H1 (cell line): Measurements from ENCODE around the gene CTTNBP2. TPM values are rescaled to one million over a fixed set of nuclear protein-coding genes. Genes with fewer than 3 reads are reported as not detected.

Experiments used
- CTCF ChIA-PET: fragments of 300-600 bp; sonication (Branson Sonifier 250); formaldehyde crosslinking; loops from one replicate; lab custom pipeline; 2021; ENCODE audit not compliant: partially characterized antibody; lab: Charles Lee
- POLR2A ChIA-PET: fragments of 300-600 bp; sonication (Branson Sonifier 250); formaldehyde crosslinking; loops from one replicate; lab custom pipeline; 2021; ENCODE audit warnings: inconsistent platforms; ENCODE audit not compliant: partially characterized antibody; lab: Charles Lee
- DNase-seq, 2 experiments: peaks; one replicate each; pipeline versions ENCODE4 v3.0.0 to v3.0.0-alpha.2; 2010 to 2022; ENCODE audit warnings: low spot score in 2 of 2, low read depth in 1 of 2, mixed read lengths in 1 of 2
- FAIRE-seq: peaks from 2 replicates; lab custom pipeline; 2011; peaks lifted over from hg19 to GRCh38; lab: Jason Lieb, UNC
- H2AFZ ChIP-seq: 2 replicates; pipeline ENCODE4 v1.8.1; 2012; ENCODE audit warnings: low read length, inconsistent platforms
- H2AK5ac ChIP-seq: 2 replicates; pipeline ENCODE4 v1.6.1; 2013; ENCODE audit warnings: low read depth, low read length
- H2BK120ac ChIP-seq: replicated peaks from 2 replicates; pipeline ENCODE3; 2013; ENCODE audit warnings: low read depth, low read length, inconsistent platforms
- H2BK12ac ChIP-seq: 2 replicates; pipeline ENCODE4 v1.6.1; 2013; ENCODE audit warnings: low read depth, low read length
- H2BK15ac ChIP-seq: 2 replicates; pipeline ENCODE4 v1.6.1; 2013; ENCODE audit warnings: low read length
- H2BK20ac ChIP-seq: 2 replicates; pipeline ENCODE4 v1.6.1; 2013; ENCODE audit warnings: low read length
- H2BK5ac ChIP-seq: 2 replicates; pipeline ENCODE4 v1.6.1; 2013; ENCODE audit warnings: low read depth, low read length
- H3K14ac ChIP-seq: 2 replicates; pipeline ENCODE4 v1.6.1; 2013; ENCODE audit warnings: inconsistent platforms; ENCODE audit not compliant: insufficient read length
- H3K18ac ChIP-seq: 2 replicates; pipeline ENCODE4 v1.6.1; 2013; ENCODE audit warnings: low read length; ENCODE audit errors: extremely low read depth
- H3K23ac ChIP-seq: 2 replicates; pipeline ENCODE4 v1.6.1; 2013; ENCODE audit warnings: inconsistent platforms; ENCODE audit not compliant: insufficient read length
- H3K23me2 ChIP-seq: 2 replicates; pipeline ENCODE4 v1.6.1; 2013; ENCODE audit warnings: low read depth, low read length
- H3K27ac ChIP-seq: 2 replicates; pipeline ENCODE4 v1.6.1; 2011; ENCODE audit warnings: low read depth, low read length, inconsistent platforms
- H3K27me3 ChIP-seq, 4 experiments: replicated peaks in 1 of 4; 1 replicate in 1 of 4; 2 replicates in 3 of 4; pipeline versions ENCODE4 v1.6.1 to v1.8.1; 2011 to 2013; ENCODE audit warnings: low read length in 3 of 4, mild to moderate bottlenecking in 3 of 4, inconsistent platforms in 2 of 4, mixed read lengths in 2 of 4, moderate library complexity in 1 of 4; ENCODE audit not compliant: control insufficient read depth in 3 of 4, insufficient read depth in 3 of 4; ENCODE audit errors: extremely low read depth in 1 of 4
- H3K36me3 ChIP-seq, 4 experiments: 2 replicates each; pipeline versions ENCODE4 v1.6.1 to v1.8.1; 2011 to 2013; ENCODE audit warnings: mild to moderate bottlenecking in 4 of 4, low read length in 3 of 4, moderate library complexity in 2 of 4, control low read depth in 1 of 4, inconsistent platforms in 1 of 4; ENCODE audit not compliant: insufficient read depth in 4 of 4, control insufficient read depth in 2 of 4
- H3K4ac ChIP-seq: replicated peaks from 2 replicates; pipeline ENCODE3; 2013; ENCODE audit warnings: low read length, low read depth, mixed read lengths, inconsistent platforms; ENCODE audit not compliant: insufficient read length
- H3K4me1 ChIP-seq, 4 experiments: replicated peaks in 1 of 4; 1 replicate in 1 of 4; 2 replicates in 3 of 4; pipeline versions ENCODE4 v1.6.1 to v1.8.1; 2011 to 2013; ENCODE audit warnings: low read length in 3 of 4, inconsistent platforms in 2 of 4, mixed read lengths in 1 of 4; ENCODE audit not compliant: insufficient read depth in 4 of 4, control insufficient read depth in 3 of 4
- H3K4me2 ChIP-seq, 2 experiments: 2 replicates each; pipeline versions ENCODE4 v1.6.1 to v1.8.1; 2011 to 2013; ENCODE audit warnings: low read depth in 2 of 2, low read length in 2 of 2, control low read depth in 1 of 2, inconsistent platforms in 1 of 2, mild to moderate bottlenecking in 1 of 2; ENCODE audit not compliant: insufficient read depth in 1 of 2
- H3K4me3 ChIP-seq, 4 experiments: fragments of 200-600, 300-600 bp in 1 of 4; sonication (generic), shearing (Covaris generic), sonication (Bioruptor Twin) in 1 of 4; 2 replicates each; pipeline versions ENCODE4 v1.5.1 to v1.8.1; 2011 to 2016; ENCODE audit warnings: low read length in 4 of 4, low read depth in 3 of 4, control low read depth in 2 of 4, inconsistent platforms in 2 of 4, mild to moderate bottlenecking in 2 of 4, mixed read lengths in 1 of 4, moderate library complexity in 1 of 4; ENCODE audit not compliant: insufficient read depth in 2 of 4; ENCODE audit errors: extremely low read depth in 1 of 4
- H3K56ac ChIP-seq: replicated peaks from 2 replicates; pipeline ENCODE3; 2013; ENCODE audit warnings: low read depth, mild to moderate bottlenecking, mixed read lengths, low read length, inconsistent platforms; ENCODE audit not compliant: insufficient read length
- H3K79me1 ChIP-seq: 2 replicates; pipeline ENCODE4 v1.6.1; 2013; ENCODE audit warnings: low read depth, low read length, control low read depth
- H3K79me2 ChIP-seq, 2 experiments: 2 replicates each; pipeline versions ENCODE4 v1.6.1 to v1.8.1; 2012 to 2013; ENCODE audit warnings: low read length in 2 of 2, mild to moderate bottlenecking in 2 of 2, inconsistent platforms in 1 of 2; ENCODE audit not compliant: insufficient read depth in 2 of 2, control insufficient read depth in 1 of 2
- H3K9ac ChIP-seq, 4 experiments: replicated peaks in 1 of 4; 1 replicate in 1 of 4; 2 replicates in 3 of 4; pipeline versions ENCODE4 v1.6.1 to v1.8.1; 2011 to 2013; ENCODE audit warnings: low read depth in 3 of 4, low read length in 3 of 4, control low read depth in 2 of 4, mild to moderate bottlenecking in 2 of 4, moderate library complexity in 2 of 4, inconsistent platforms in 1 of 4; ENCODE audit errors: extremely low read depth in 1 of 4
- H3K9me3 ChIP-seq, 2 experiments: 2 replicates each; pipeline versions ENCODE4 v1.6.1 to v1.8.1; 2012 to 2013; ENCODE audit warnings: mild to moderate bottlenecking in 2 of 2, moderate library complexity in 2 of 2, control low read depth in 1 of 2, inconsistent platforms in 1 of 2, low read depth in 1 of 2, low read length in 1 of 2, mixed read lengths in 1 of 2; ENCODE audit not compliant: insufficient read depth in 2 of 2
- H4K20me1 ChIP-seq, 2 experiments: replicated peaks in 1 of 2; 2 replicates each; pipeline versions ENCODE3 to v1.8.1; 2011 to 2013; ENCODE audit warnings: inconsistent platforms in 2 of 2, low read length in 2 of 2, mild to moderate bottlenecking in 1 of 2; ENCODE audit not compliant: insufficient read depth in 2 of 2, control insufficient read depth in 1 of 2
- H4K5ac ChIP-seq: 2 replicates; pipeline ENCODE4 v1.6.1; 2013; ENCODE audit warnings: low read length, low read depth, mixed read lengths, inconsistent platforms; ENCODE audit not compliant: insufficient read length
- H4K8ac ChIP-seq: 2 replicates; pipeline ENCODE4 v1.8.0; 2013; ENCODE audit warnings: mild to moderate bottlenecking, moderate library complexity, low read length, inconsistent platforms; ENCODE audit not compliant: insufficient read depth; ENCODE audit errors: extremely low read depth
- H4K91ac ChIP-seq: replicated peaks from 2 replicates; pipeline ENCODE3; 2013; ENCODE audit warnings: low read length, mixed read lengths, inconsistent platforms; ENCODE audit not compliant: insufficient read length
- CHD1 ChIP-seq: IDR thresholded peaks from 2 replicates; pipeline ENCODE4 v1.6.1; 2012; ENCODE audit warnings: low read depth, low read length, improper control_type of control experiment
- EGR1 ChIP-seq: IDR thresholded peaks from 2 replicates; pipeline ENCODE4 v1.6.1; 2011; ENCODE audit warnings: low read depth, low read length, borderline replicate concordance
- JUND ChIP-seq: IDR thresholded peaks from 2 replicates; pipeline ENCODE4 v1.6.1; 2011; ENCODE audit warnings: mild to moderate bottlenecking, improper control_type of control experiment, low read length
- MAFK ChIP-seq: IDR thresholded peaks from 2 replicates; pipeline ENCODE4 v1.6.1; 2012; ENCODE audit warnings: low read depth, mild to moderate bottlenecking, improper control_type of control experiment, low read length
- TAF1 ChIP-seq: IDR thresholded peaks from 2 replicates; pipeline ENCODE4 v1.6.1; 2011; ENCODE audit warnings: mild to moderate bottlenecking, low read depth, low read length
- TEAD4 ChIP-seq: IDR thresholded peaks from 2 replicates; pipeline ENCODE4 v1.6.1; 2012; ENCODE audit warnings: low read depth, low read length, inconsistent platforms, mixed read lengths
- WGBS, 2 experiments: shearing (Covaris generic) in 1 of 2; methylation state at CpG; one replicate each; pipeline versions ENCODE4 v1.1.6 to v1.1.7; 2013 to 2015; ENCODE audit warnings: low lambda C conversion rate in 2 of 2, mixed read lengths in 2 of 2, inconsistent platforms in 1 of 2, low coverage in 1 of 2, missing lambda C conversion rate in 1 of 2; ENCODE audit not compliant: insufficient replicate concordance in 2 of 2, insufficient coverage in 1 of 2, insufficient read length in 1 of 2; ENCODE audit errors: extremely low coverage in 1 of 2, missing lambda C conversion rate in 1 of 2; 5-methylcytosine and 5-hydroxymethylcytosine counted together
- polyA plus RNA-seq, 7 experiments: library from polyadenylated mRNA; depleted of rRNA in 3 of 7; stranded (reverse) in 5 of 7; unstranded in 2 of 7; fragments of >200 nt in 5 of 7; fragments of 200-250 nt in 2 of 7; gene quantifications; 1 replicate in 5 of 7; 2 replicates in 1 of 7; 4 replicates in 1 of 7; pipeline versions ENCODE4 v1.2.1 to v1.2.3, GENCODE V29; 2011 to 2013; ENCODE audit warnings: missing spikeins in 2 of 7, mixed read lengths in 2 of 7
- total RNA-seq: library from RNA; stranded (reverse); fragmentation: NEBNext Ultra II Directional; extraction: Animal tissue kit (Norgen Biotek cat#: 25700); gene quantifications from 2 replicates; pipeline ENCODE4 v1.2.1, GENCODE V29; 2021

CTTNBP2 gene
- total and polyA plus RNA-seq, 2 of the 8 experiments (the other 6 are each of a cell fraction or from before 2014, with no cell fraction given): 15.3 to 35.1 TPM

DNA sequence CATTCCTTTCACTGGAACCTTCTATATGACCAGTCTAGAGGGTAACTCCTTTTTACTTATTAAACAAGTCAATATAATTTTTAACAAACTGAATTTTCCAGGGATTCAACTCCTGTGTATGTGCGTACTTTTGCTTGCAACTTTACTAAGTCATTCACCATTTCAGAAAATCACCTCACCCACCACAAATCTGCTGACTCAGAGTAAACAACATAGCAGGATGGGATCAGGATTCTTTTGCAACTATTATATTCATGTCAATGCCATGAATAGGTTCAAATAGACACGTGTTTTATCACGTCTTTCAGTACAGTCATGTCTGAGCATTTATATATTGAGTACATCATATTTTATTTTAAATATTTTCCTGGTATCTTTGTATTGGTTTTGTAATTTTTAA lies 14.5 kb downstream of the CTTNBP2 start:
- DNase-seq (no peak), FAIRE-seq (no peak)
- H3K36me3 ChIP-seq: peaks cover 0 to 37% (median 5%) of the 10 kb centered on the region in 4 experiments; a peak in 6 of 8 replicates
- CTCF ChIA-PET: no interaction called here
- peaks cover 0 to 3% (median 0%) of the 10 kb centered on the region in 4 experiments; a peak in 2 of 7 replicates for H3K4me1 ChIP-seq
- no peak overlapping the region for H3K4me2 ChIP-seq
- H2AFZ ChIP-seq: no peak overlapping the region
- no peak overlapping the region for H3K23ac ChIP-seq
- H2AK5ac ChIP-seq: no peak overlapping the region
- H2BK12ac ChIP-seq: no peak overlapping the region
- peaks cover 0 to 2% of the 10 kb centered on the region in 2 experiments for H4K20me1 ChIP-seq
- H3K23me2 ChIP-seq: no peaks in the 10 kb centered on the region; the same call in 1 of the 2 replicates
- H2BK120ac ChIP-seq: no peak overlapping the region
- no peaks in the 10 kb centered on the region for H3K9me3 ChIP-seq
- TF ChIP-seq TAF1 (no peak), MAFK (peak; percentile 73), TEAD4 (no peak), JUND (no peak), EGR1 (no peak), CHD1 (no peak)
- H3K14ac ChIP-seq: no peak overlapping the region
- POLR2A ChIA-PET: no interaction called here
- H4K8ac ChIP-seq: no peak overlapping the region
- peaks cover 4% of the 10 kb centered on the region; the same call in 1 of the 2 replicates for H3K79me1 ChIP-seq
- no peak overlapping the region for H3K56ac ChIP-seq
- no peak overlapping the region for H4K5ac ChIP-seq
- no peak overlapping the region for H2BK15ac ChIP-seq
- H2BK5ac ChIP-seq: no peak overlapping the region
- no peak overlapping the region for H4K91ac ChIP-seq
- peaks cover 0 to 26% of the 10 kb centered on the region in 2 experiments; a peak in 2 of 4 replicates for H3K79me2 ChIP-seq
- WGBS, 2 experiments: 90% methylated on average over 3 of the region's 3 CpGs; no CpG with 5 or more reads in 1 of the 2 experiments
- no peak overlapping the region for H3K9ac ChIP-seq
- H2BK20ac ChIP-seq: no peak overlapping the region
- no peak overlapping the region for H3K18ac ChIP-seq
- H3K27me3 ChIP-seq: no peaks in the 10 kb centered on the region
- H3K4ac ChIP-seq: no peak overlapping the region
- no peak overlapping the region for H3K4me3 ChIP-seq
- no peak overlapping the region for H3K27ac ChIP-seq
